HEK293 (cell line): Measurements from ENCODE around the gene WWOX.

Source experiments
- CTCF ChIA-PET: fragments of 350-600 bp; formaldehyde crosslinking; extraction: SDS; loops from one replicate; lab custom pipeline; 2021; ENCODE audit warnings: antibody characterized with exemption; lab: Yijun Ruan, JAX
- POLR2A ChIA-PET: fragments of 300-600 bp; formaldehyde crosslinking; extraction: SDS; loops from one replicate; lab custom pipeline; 2020; ENCODE audit warnings: antibody characterized with exemption, inconsistent platforms; lab: Yijun Ruan, JAX
- H3K27ac ChIP-seq: fragments of 200-500 bp; sonication (Bioruptor generic); 2 replicates; pipeline ENCODE4 v1.5.1; 2014; ENCODE audit warnings: low read depth, low read length, control low read depth, inconsistent platforms; ENCODE audit errors: extremely low read depth
- H3K36me3 ChIP-seq, 2 experiments: fragments of 200-500 bp in 1 of 2; sonication (Bioruptor generic) in 1 of 2; 1 replicate in 1 of 2; 2 replicates in 1 of 2; pipeline ENCODE4 v1.5.1; 2014 to 2017; ENCODE audit warnings: inconsistent platforms in 2 of 2, low read length in 2 of 2; ENCODE audit not compliant: control insufficient read depth in 2 of 2, insufficient read depth in 1 of 2
- H3K4me1 ChIP-seq: fragments of 200-500 bp; sonication (Bioruptor generic); 2 replicates; pipeline ENCODE4 v1.5.1; 2014; ENCODE audit warnings: mild to moderate bottlenecking, low read length, inconsistent platforms; ENCODE audit not compliant: control insufficient read depth, insufficient read depth
- H3K4me3 ChIP-seq: 2 replicates; pipeline ENCODE4 v1.5.1; 2011; ENCODE audit warnings: low read depth, mild to moderate bottlenecking, control low read depth, low read length, moderate library complexity
- H3K9me3 ChIP-seq: fragments of 200-500 bp; sonication (Bioruptor generic); 2 replicates; pipeline ENCODE4 v1.5.1; 2014; ENCODE audit warnings: low read depth, low read length, inconsistent platforms; ENCODE audit not compliant: control insufficient read depth, insufficient read depth
- IKZF3 ChIP-seq: fragments of 450-650 bp; IDR thresholded peaks from 2 replicates; pipeline ENCODE4 v1.5.0; 2018; ENCODE audit warnings: missing biosample characterization, mild to moderate bottlenecking, missing genetic modification characterization, moderate library complexity
- SP3 ChIP-seq: fragments of 450-650 bp; formaldehyde crosslinking; IDR thresholded peaks from 2 replicates; pipeline ENCODE4 v1.5.1; 2016; ENCODE audit warnings: missing biosample characterization, missing genetic modification characterization
- ZBTB21 ChIP-seq: fragments of 450-650 bp; formaldehyde crosslinking; IDR thresholded peaks from 2 replicates; pipeline ENCODE4 v1.5.1; 2017; ENCODE audit warnings: missing biosample characterization, missing genetic modification characterization
- ZNF157 ChIP-seq: fragments of 450-650 bp; formaldehyde crosslinking; IDR thresholded peaks from 2 replicates; pipeline ENCODE4 v1.5.1; 2016; ENCODE audit warnings: missing biosample characterization, missing genetic modification characterization
- ZNF184 ChIP-seq: fragments of 450-650 bp; IDR thresholded peaks from 2 replicates; pipeline ENCODE4 v1.5.1; 2018; ENCODE audit warnings: missing biosample characterization, mild to moderate bottlenecking, missing genetic modification characterization
- ZNF37A ChIP-seq: fragments of 450-650 bp; IDR thresholded peaks from 2 replicates; pipeline ENCODE4 v1.5.1; 2018; ENCODE audit warnings: missing biosample characterization, missing genetic modification characterization
- ZNF521 ChIP-seq: fragments of 450-650 bp; formaldehyde crosslinking; IDR thresholded peaks from 2 replicates; pipeline ENCODE4 v1.5.1; 2017; ENCODE audit warnings: missing biosample characterization, mild to moderate bottlenecking, missing genetic modification characterization
- ZNF658 ChIP-seq: fragments of 450-650 bp; formaldehyde crosslinking; IDR thresholded peaks from 2 replicates; pipeline ENCODE4; 2016; ENCODE audit warnings: missing biosample characterization, missing genetic modification characterization
- ZNF768 ChIP-seq: fragments of 450-650 bp; formaldehyde crosslinking; IDR thresholded peaks from 2 replicates; pipeline ENCODE4 v1.5.1; 2018; ENCODE audit warnings: missing biosample characterization, mild to moderate bottlenecking, missing genetic modification characterization
- TF ChIP-seq, protein P1 (sequence below): fragments of 450-650 bp; formaldehyde crosslinking; IDR thresholded peaks from 2 replicates; pipeline ENCODE4 v1.5.1; 2017; ENCODE audit warnings: missing biosample characterization, mild to moderate bottlenecking, missing genetic modification characterization, moderate library complexity
- TF ChIP-seq, protein P2 (sequence below): fragments of 450-650 bp; formaldehyde crosslinking; IDR thresholded peaks from 2 replicates; pipeline ENCODE4 v1.5.1; 2017; ENCODE audit warnings: missing biosample characterization, missing genetic modification characterization
- TF ChIP-seq, protein P3 (sequence below): fragments of 450-650 bp; formaldehyde crosslinking; IDR thresholded peaks from 2 replicates; pipeline ENCODE4 v1.5.1; 2016; ENCODE audit warnings: missing biosample characterization, missing genetic modification characterization
- TF ChIP-seq, protein P4 (sequence below): fragments of 450-650 bp; formaldehyde crosslinking; IDR thresholded peaks from 2 replicates; pipeline ENCODE4 v1.5.1; 2016; ENCODE audit warnings: missing biosample characterization, missing genetic modification characterization
- TF ChIP-seq, protein P5 (sequence below): fragments of 450-650 bp; formaldehyde crosslinking; IDR thresholded peaks from 2 replicates; pipeline ENCODE4 v1.5.1; 2016; ENCODE audit warnings: missing biosample characterization, missing genetic modification characterization
- TF ChIP-seq, protein P6 (sequence below): fragments of 450-650 bp; formaldehyde crosslinking; IDR thresholded peaks from 2 replicates; pipeline ENCODE4 v1.5.1; 2016; ENCODE audit warnings: missing biosample characterization, missing genetic modification characterization
- TF ChIP-seq, protein P7 (sequence below): fragments of 450-650 bp; formaldehyde crosslinking; IDR thresholded peaks from 2 replicates; pipeline ENCODE4; 2016; ENCODE audit warnings: missing biosample characterization, missing genetic modification characterization

Gene WWOX

DNA sequence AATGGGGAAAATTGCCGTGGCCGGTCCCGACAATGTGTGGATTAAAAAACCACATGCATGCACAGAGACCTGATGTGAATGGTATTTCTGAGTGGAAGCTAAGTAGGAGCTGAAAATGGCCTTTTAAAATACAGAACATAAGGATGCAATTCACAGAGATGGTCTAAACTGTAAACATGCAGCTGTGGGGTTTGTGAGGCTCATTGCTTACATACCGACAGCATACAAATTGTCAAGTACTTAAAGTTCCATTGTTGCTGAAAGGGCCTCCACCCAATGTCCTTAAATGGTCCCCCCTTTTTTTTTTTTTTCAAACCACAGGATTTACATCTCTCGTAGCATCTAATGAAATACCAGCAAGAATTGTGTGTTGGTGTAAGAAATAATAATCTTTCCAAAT lies 977.9 kb downstream of the WWOX start (continued):
- TF ChIP-seq, protein P1, sequence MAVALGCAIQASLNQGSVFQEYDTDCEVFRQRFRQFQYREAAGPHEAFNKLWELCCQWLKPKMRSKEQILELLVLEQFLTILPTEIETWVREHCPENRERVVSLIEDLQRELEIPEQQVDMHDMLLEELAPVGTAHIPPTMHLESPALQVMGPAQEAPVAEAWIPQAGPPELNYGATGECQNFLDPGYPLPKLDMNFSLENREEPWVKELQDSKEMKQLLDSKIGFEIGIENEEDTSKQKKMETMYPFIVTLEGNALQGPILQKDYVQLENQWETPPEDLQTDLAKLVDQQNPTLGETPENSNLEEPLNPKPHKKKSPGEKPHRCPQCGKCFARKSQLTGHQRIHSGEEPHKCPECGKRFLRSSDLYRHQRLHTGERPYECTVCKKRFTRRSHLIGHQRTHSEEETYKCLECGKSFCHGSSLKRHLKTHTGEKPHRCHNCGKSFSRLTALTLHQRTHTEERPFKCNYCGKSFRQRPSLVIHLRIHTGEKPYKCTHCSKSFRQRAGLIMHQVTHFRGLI (tag by site-specific recombination) = no peak
- TF ChIP-seq IKZF3 (no peak), SP3 (tag by site-specific recombination) (no peak), ZNF768 (no peak), ZBTB21 (tag by site-specific recombination) (no peak)
- TF ChIP-seq, protein P2, sequence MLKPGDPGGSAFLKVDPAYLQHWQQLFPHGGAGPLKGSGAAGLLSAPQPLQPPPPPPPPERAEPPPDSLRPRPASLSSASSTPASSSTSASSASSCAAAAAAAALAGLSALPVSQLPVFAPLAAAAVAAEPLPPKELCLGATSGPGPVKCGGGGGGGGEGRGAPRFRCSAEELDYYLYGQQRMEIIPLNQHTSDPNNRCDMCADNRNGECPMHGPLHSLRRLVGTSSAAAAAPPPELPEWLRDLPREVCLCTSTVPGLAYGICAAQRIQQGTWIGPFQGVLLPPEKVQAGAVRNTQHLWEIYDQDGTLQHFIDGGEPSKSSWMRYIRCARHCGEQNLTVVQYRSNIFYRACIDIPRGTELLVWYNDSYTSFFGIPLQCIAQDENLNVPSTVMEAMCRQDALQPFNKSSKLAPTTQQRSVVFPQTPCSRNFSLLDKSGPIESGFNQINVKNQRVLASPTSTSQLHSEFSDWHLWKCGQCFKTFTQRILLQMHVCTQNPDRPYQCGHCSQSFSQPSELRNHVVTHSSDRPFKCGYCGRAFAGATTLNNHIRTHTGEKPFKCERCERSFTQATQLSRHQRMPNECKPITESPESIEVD (tag by site-specific recombination) = no peak
- TF ChIP-seq, protein P3, sequence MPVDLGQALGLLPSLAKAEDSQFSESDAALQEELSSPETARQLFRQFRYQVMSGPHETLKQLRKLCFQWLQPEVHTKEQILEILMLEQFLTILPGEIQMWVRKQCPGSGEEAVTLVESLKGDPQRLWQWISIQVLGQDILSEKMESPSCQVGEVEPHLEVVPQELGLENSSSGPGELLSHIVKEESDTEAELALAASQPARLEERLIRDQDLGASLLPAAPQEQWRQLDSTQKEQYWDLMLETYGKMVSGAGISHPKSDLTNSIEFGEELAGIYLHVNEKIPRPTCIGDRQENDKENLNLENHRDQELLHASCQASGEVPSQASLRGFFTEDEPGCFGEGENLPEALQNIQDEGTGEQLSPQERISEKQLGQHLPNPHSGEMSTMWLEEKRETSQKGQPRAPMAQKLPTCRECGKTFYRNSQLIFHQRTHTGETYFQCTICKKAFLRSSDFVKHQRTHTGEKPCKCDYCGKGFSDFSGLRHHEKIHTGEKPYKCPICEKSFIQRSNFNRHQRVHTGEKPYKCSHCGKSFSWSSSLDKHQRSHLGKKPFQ (tag by site-specific recombination) = no peak

DNA sequence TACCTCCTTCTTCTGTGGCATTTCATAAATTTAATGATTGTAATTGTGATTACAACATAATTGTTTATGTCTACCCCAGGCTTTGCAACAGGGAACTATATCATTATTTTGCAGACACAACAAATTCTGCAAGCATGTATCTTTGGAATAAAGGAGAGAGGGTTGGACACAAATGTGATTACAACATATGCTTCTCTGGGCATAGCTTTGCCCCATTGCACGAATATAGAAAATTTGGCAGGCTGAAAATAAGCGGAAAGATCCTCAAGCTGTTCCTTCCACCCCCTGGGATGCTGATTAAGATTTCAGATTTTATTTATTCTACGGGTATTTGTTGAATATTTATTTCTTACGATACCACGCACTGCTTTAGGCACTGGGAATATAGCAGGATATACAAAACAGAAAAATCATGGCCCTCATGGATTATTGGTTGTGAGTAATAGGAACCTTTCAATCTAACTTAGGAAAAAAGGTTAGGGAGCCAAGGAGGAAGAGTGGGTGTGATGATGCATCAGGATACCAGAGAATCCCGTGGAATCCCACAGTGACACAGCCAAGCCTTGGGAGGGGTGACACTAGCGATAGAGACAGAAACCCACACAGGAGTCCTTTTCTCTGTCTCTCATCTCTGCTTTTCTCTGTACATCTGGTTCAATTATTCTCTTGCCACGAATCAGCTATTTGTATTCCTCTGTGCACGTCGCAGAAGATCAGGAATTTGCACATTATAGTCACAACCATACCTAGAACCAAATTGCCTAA lies 980.4 kb downstream of the WWOX start:
- ChIA-PET CTCF (no interaction called here), POLR2A (interaction anchor here (0.6 kb wide), 1 partner anchor 11 kb away, joined by 6 read pairs; no protein-coding TSS in a partner anchor)
- H3K4me3 ChIP-seq = no peak overlapping the region
- no peaks in the 10 kb centered on the region for H3K9me3 ChIP-seq
- no peak overlapping the region for H3K27ac ChIP-seq
- H3K4me1 ChIP-seq = no peaks in the 10 kb centered on the region
- TF ChIP-seq ZNF658 (tag by site-specific recombination) (no peak), ZNF157 (tag by site-specific recombination) (no peak), ZNF184 (no peak), ZBTB21 (tag by site-specific recombination) (no peak), ZNF521 (tag by site-specific recombination) (no peak), ZNF37A (no peak)
- TF ChIP-seq, protein P4, sequence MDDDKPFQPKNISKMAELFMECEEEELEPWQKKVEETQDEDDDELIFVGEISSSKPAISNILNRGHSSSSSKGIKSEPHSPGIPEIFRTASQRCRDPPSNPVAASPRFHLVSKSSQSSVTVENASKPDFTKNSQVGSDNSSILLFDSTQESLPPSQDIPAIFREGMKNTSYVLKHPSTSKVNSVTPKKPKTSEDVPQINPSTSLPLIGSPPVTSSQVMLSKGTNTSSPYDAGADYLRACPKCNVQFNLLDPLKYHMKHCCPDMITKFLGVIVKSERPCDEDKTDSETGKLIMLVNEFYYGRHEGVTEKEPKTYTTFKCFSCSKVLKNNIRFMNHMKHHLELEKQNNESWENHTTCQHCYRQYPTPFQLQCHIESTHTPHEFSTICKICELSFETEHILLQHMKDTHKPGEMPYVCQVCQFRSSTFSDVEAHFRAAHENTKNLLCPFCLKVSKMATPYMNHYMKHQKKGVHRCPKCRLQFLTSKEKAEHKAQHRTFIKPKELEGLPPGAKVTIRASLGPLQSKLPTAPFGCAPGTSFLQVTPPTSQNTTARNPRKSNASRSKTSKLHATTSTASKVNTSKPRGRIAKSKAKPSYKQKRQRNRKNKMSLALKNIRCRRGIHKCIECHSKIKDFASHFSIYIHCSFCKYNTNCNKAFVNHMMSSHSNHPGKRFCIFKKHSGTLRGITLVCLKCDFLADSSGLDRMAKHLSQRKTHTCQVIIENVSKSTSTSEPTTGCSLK (tag by site-specific recombination) = no peak
- TF ChIP-seq, protein P5, sequence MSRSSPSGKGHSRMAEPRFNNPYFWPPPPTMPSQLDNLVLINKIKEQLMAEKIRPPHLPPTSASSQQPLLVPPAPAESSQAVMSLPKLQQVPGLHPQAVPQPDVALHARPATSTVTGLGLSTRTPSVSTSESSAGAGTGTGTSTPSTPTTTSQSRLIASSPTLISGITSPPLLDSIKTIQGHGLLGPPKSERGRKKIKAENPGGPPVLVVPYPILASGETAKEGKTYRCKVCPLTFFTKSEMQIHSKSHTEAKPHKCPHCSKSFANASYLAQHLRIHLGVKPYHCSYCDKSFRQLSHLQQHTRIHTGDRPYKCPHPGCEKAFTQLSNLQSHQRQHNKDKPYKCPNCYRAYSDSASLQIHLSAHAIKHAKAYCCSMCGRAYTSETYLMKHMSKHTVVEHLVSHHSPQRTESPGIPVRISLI (tag by site-specific recombination) = no peak
- TF ChIP-seq, protein P6, sequence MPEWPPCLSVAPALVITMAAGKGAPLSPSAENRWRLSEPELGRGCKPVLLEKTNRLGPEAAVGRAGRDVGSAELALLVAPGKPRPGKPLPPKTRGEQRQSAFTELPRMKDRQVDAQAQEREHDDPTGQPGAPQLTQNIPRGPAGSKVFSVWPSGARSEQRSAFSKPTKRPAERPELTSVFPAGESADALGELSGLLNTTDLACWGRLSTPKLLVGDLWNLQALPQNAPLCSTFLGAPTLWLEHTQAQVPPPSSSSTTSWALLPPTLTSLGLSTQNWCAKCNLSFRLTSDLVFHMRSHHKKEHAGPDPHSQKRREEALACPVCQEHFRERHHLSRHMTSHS (tag by site-specific recombination) = no peak
- TF ChIP-seq, protein P7, sequence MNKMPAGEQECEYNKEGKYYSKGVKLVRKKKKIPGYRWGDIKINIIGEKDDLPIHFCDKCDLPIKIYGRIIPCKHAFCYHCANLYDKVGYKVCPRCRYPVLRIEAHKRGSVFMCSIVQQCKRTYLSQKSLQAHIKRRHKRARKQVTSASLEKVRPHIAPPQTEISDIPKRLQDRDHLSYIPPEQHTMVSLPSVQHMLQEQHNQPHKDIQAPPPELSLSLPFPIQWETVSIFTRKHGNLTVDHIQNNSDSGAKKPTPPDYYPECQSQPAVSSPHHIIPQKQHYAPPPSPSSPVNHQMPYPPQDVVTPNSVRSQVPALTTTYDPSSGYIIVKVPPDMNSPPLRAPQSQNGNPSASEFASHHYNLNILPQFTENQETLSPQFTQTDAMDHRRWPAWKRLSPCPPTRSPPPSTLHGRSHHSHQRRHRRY (tag by site-specific recombination) = no peak
- H3K36me3 ChIP-seq = no peaks in the 10 kb centered on the region
